VCaP (cell line): ENCODE measurements around the gene ATP5PO.

Experiments
- H3K27ac ChIP-seq: fragments of 450-650 bp; 2 replicates; pipeline ENCODE4 v1.5.1; 2017
- CTCF ChIP-seq: fragments of 450-650 bp; conservative IDR thresholded peaks from 2 replicates; pipeline ENCODE4 v1.5.1; 2017; ENCODE audit warnings: mild to moderate bottlenecking, moderate library complexity

Gene ATP5PO

GRCh38 chr21:33885172-33885514 is 30.5 kb downstream of the ATP5PO start:
- no peak overlapping the region for H3K27ac ChIP-seq
- TF ChIP-seq CTCF, result no peak

GRCh38 chr21:33884376-33885171 is 31.0 kb downstream of the ATP5PO start:
- no peak overlapping the region for H3K27ac ChIP-seq
- no peak for TF ChIP-seq CTCF

GRCh38 chr21:33883118-33883517 is 32.5 kb downstream of the ATP5PO start:
- TF ChIP-seq CTCF, result no peak
- no peak overlapping the region for H3K27ac ChIP-seq

GRCh38 chr21:33881689-33882440 is 33.7 kb downstream of the ATP5PO start:
- H3K27ac ChIP-seq, result no peak overlapping the region
- TF ChIP-seq CTCF, result no peak

GRCh38 chr21:33880626-33881025 is 35.0 kb downstream of the ATP5PO start:
- TF ChIP-seq CTCF, result no peak
- H3K27ac ChIP-seq, result no peak overlapping the region

GRCh38 chr21:33878824-33879223 is 36.8 kb downstream of the ATP5PO start:
- no peak overlapping the region for H3K27ac ChIP-seq
- no peak for TF ChIP-seq CTCF

GRCh38 chr21:33875026-33875695 is 40.4 kb downstream of the ATP5PO start:
- no peak for TF ChIP-seq CTCF
- no peak overlapping the region for H3K27ac ChIP-seq
